SK-N-SH (cell line): ENCODE results near the gene VAPB.
"Not testable (repeated sequence)": the region's sequence is repeated elsewhere in the genome, so short reads cannot be mapped to it uniquely, and the experiment has no call there.

Experiments used
- JUND ChIP-seq: IDR thresholded peaks from 2 replicates; pipeline ENCODE4 v1.4.0; 2012
- NRF1 ChIP-seq: IDR thresholded peaks from 2 replicates; pipeline ENCODE4 v1.6.1; 2012; ENCODE audit warnings: low read depth, mild to moderate bottlenecking, low read length
- TF ChIP-seq, protein P1 (sequence below): IDR thresholded peaks from 2 replicates; pipeline ENCODE4 v1.4.0; 2012; ENCODE audit warnings: low read depth
- TF ChIP-seq, protein P2 (sequence below): fragments of 200-600 bp; sonication (generic); IDR thresholded peaks from 2 replicates; pipeline ENCODE4 v1.6.1; 2017; ENCODE audit warnings: antibody characterized with exemption, mild to moderate bottlenecking, moderate library complexity

- not testable (repeated sequence) for TF ChIP-seq NRF1, JUND
- TF ChIP-seq, protein P1, sequence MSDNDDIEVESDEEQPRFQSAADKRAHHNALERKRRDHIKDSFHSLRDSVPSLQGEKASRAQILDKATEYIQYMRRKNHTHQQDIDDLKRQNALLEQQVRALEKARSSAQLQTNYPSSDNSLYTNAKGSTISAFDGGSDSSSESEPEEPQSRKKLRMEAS, result not testable (repeated sequence)
- TF ChIP-seq, protein P2, sequence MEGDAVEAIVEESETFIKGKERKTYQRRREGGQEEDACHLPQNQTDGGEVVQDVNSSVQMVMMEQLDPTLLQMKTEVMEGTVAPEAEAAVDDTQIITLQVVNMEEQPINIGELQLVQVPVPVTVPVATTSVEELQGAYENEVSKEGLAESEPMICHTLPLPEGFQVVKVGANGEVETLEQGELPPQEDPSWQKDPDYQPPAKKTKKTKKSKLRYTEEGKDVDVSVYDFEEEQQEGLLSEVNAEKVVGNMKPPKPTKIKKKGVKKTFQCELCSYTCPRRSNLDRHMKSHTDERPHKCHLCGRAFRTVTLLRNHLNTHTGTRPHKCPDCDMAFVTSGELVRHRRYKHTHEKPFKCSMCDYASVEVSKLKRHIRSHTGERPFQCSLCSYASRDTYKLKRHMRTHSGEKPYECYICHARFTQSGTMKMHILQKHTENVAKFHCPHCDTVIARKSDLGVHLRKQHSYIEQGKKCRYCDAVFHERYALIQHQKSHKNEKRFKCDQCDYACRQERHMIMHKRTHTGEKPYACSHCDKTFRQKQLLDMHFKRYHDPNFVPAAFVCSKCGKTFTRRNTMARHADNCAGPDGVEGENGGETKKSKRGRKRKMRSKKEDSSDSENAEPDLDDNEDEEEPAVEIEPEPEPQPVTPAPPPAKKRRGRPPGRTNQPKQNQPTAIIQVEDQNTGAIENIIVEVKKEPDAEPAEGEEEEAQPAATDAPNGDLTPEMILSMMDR, result not testable (repeated sequence)
Measured at GRCh38 chr20:58427571-58427970, 38.5 kb downstream of the VAPB start.
